GM19043 (cell line): ENCODE results near the gene MOG.
A peak's percentile ranks its signal among the peaks of the same experiment; 100 is the strongest.
"Not testable (repeated sequence)": the region's sequence is repeated elsewhere in the genome, so short reads cannot be mapped to it uniquely, and the experiment has no call there.

Experiments
- ATAC-seq: cut with Tn5 transposase; IDR thresholded peaks from one replicate; pipeline ENCODE4 v1.9.1; 2021; ENCODE audit warnings: low read depth; ENCODE audit not compliant: unreplicated experiment

Gene MOG

GRCh38 chr6:29637247-29637646 lies 19.6 kb upstream of the MOG start:
- no peak for ATAC-seq

GRCh38 chr6:29641430-29642148 lies 15.3 kb upstream of the MOG start:
- ATAC-seq: no peak

- ATAC-seq: no peak
Measured at GRCh38 chr6:29647927-29648642, 8.8 kb upstream of the MOG start.

GRCh38 chr6:29649701-29650673 lies 6.9 kb upstream of the MOG start:
- peak; percentile 94 for ATAC-seq

GRCh38 chr6:29651413-29652197 lies 5.3 kb upstream of the MOG start:
- ATAC-seq: no peak

- no peak for ATAC-seq
Measured at GRCh38 chr6:29652198-29652584, 4.7 kb upstream of the MOG start.

- ATAC-seq: no peak
Measured at GRCh38 chr6:29653452-29654038, 3.3 kb upstream of the MOG start.

GRCh38 chr6:29655658-29656057 lies 1.2 kb upstream of the MOG start:
- no peak for ATAC-seq

- ATAC-seq: no peak
Measured at GRCh38 chr6:29656157-29656556, 735 bp upstream of the MOG start.

- no peak for ATAC-seq
Measured at GRCh38 chr6:29661071-29661470, 4.2 kb downstream of the MOG start.

GRCh38 chr6:29661502-29662141 lies 4.7 kb downstream of the MOG start:
- ATAC-seq: not testable (repeated sequence)

- ATAC-seq: no peak
Measured at GRCh38 chr6:29663300-29664042, 6.6 kb downstream of the MOG start.

- ATAC-seq: no peak
Measured at GRCh38 chr6:29665942-29666825, 9.3 kb downstream of the MOG start.

- ATAC-seq: no peak
Measured at GRCh38 chr6:29666826-29667130, 9.9 kb downstream of the MOG start.

GRCh38 chr6:29667158-29667557 lies 10.3 kb downstream of the MOG start:
- ATAC-seq: no peak

- ATAC-seq: no peak
Measured at GRCh38 chr6:29671026-29671425, 14.1 kb downstream of the MOG start.

- ATAC-seq: not testable (repeated sequence)
Measured at GRCh38 chr6:29672116-29672515, 15.2 kb downstream of the MOG start.

GRCh38 chr6:29673161-29673560 lies 16.3 kb downstream of the MOG start:
- ATAC-seq: no peak
